Ascending aorta (tissue), 2 donors: ENCODE results near the gene STMN3. TPM values are rescaled to one million over a fixed set of nuclear protein-coding genes. Genes with fewer than 3 reads are reported as not detected.
A peak's percentile ranks its signal among the peaks of the same experiment; 100 is the strongest.
"Not testable (repeated sequence)": the region's sequence is repeated elsewhere in the genome, so short reads cannot be mapped to it uniquely, and the experiment has no call there.

ENCODE experiments used
- DNase-seq, 2 donors: peaks; one replicate each; pipeline ENCODE4 v3.0.0-alpha.2; 2019; ENCODE audit warnings: low spot score in 2 of 2
- H3K27ac ChIP-seq, 2 donors: fragments of 200-600 bp; sonication (generic); one replicate each; pipeline ENCODE4 v1.5.1; 2016 to 2017; ENCODE audit warnings: mild to moderate bottlenecking in 1 of 2
- H3K27me3 ChIP-seq: fragments of 200-600 bp; sonication (generic); one replicate; pipeline ENCODE4 v1.5.1; 2017
- H3K36me3 ChIP-seq, 2 donors: fragments of 200-600 bp; sonication (generic); one replicate each; pipeline ENCODE4 v1.5.1; 2016
- H3K4me1 ChIP-seq, 2 donors: fragments of 200-600 bp; sonication (generic); one replicate each; pipeline ENCODE4 v1.5.1; 2016 to 2017; ENCODE audit warnings: mild to moderate bottlenecking in 1 of 2
- H3K4me3 ChIP-seq, 2 donors: fragments of 200-600 bp; sonication (generic); one replicate each; pipeline ENCODE4 v1.5.1; 2016 to 2017; ENCODE audit warnings: mild to moderate bottlenecking in 1 of 2
- H3K9me3 ChIP-seq, 2 donors: fragments of 200-600 bp; sonication (generic); one replicate each; pipeline ENCODE4 v1.5.1; 2016
- CTCF ChIP-seq, 3 experiments: fragments of 200-600 bp in 2 of 3; fragments of 450-650 bp in 1 of 3; sonication (generic) in 2 of 3; IDR thresholded peaks; one replicate each; pipeline ENCODE4 v1.5.1; 2016 to 2019; ENCODE audit warnings: antibody characterized with exemption in 3 of 3, mild to moderate bottlenecking in 1 of 3, moderate library complexity in 1 of 3
- intact Hi-C: fragments of 100-400 bp; cut with DNase I; formaldehyde crosslinking; loops from one replicate; pipeline ENCODE4 v1.15.1; 2023
- total RNA-seq: library from RNA; depleted of rRNA; stranded (reverse); fragments of >200 nt; gene quantifications from one replicate; pipeline ENCODE4 v1.1.0, GENCODE V29; 2016

STMN3 gene
- total RNA-seq, 1 donor from 2014 or later, result 37.0 TPM

GRCh38 chr20:63617876-63618265, 35.4 kb downstream of the STMN3 start:
- H3K27me3 ChIP-seq, result no peaks in the 10 kb centered on the region
- peaks cover 15 to 35% of the 10 kb centered on the region in 2 donors for H3K36me3 ChIP-seq
- H3K4me3 ChIP-seq, result no peak overlapping the region
- no peak overlapping the region for H3K27ac ChIP-seq
- H3K4me1 ChIP-seq, result no peaks in the 10 kb centered on the region
- no peak for DNase-seq
- no peaks in the 10 kb centered on the region for H3K9me3 ChIP-seq
- intact Hi-C loops, result no loop called here
- no peak for TF ChIP-seq CTCF (IDR thresholded peaks at IDR 0.05)

GRCh38 chr20:63617092-63617875, 35.9 kb downstream of the STMN3 start:
- intact Hi-C loops, result no loop called here
- Histone ChIP-seq H3K36me3 (peaks cover 15 to 35% of the 10 kb centered on the region in 2 donors), H3K9me3 (no peaks in the 10 kb centered on the region), H3K4me1 (no peaks in the 10 kb centered on the region), H3K27ac (no peak overlapping the region), H3K27me3 (no peaks in the 10 kb centered on the region), H3K4me3 (no peak overlapping the region)
- no peak for TF ChIP-seq CTCF (IDR thresholded peaks at IDR 0.05)
- DNase-seq, result no peak

- H3K4me3 ChIP-seq, intact Hi-C loops, H3K4me1 ChIP-seq, H3K27me3 ChIP-seq, DNase-seq, H3K9me3 ChIP-seq, H3K27ac ChIP-seq: not testable (repeated sequence)
- peaks cover 15 to 30% of the 10 kb centered on the region in 2 donors for H3K36me3 ChIP-seq
- TF ChIP-seq CTCF (IDR thresholded peaks at IDR 0.05), result peak in 2 of 3 experiments; percentile 30 to 46
Observed at GRCh38 chr20:63613863-63614594, 39.2 kb downstream of the STMN3 start.

- Histone ChIP-seq H3K27me3 (no peaks in the 10 kb centered on the region), H3K36me3 (peaks cover 9 to 17% of the 10 kb centered on the region in 2 donors), H3K27ac (no peak overlapping the region), H3K4me1 (no peaks in the 10 kb centered on the region), H3K9me3 (no peaks in the 10 kb centered on the region), H3K4me3 (no peak overlapping the region)
- intact Hi-C loops, result no loop called here
- TF ChIP-seq CTCF (IDR thresholded peaks at IDR 0.05), result no peak
- no peak for DNase-seq
Observed at GRCh38 chr20:63612276-63612931, 40.8 kb downstream of the STMN3 start.

GRCh38 chr20:63611646-63612045, 41.6 kb downstream of the STMN3 start:
- DNase-seq, result no peak
- intact Hi-C loops, result no loop called here
- H3K27ac ChIP-seq, result no peak overlapping the region

More at GRCh38 chr20:63611646-63612045, 41.6 kb downstream of the STMN3 start:
- no peak overlapping the region for H3K4me3 ChIP-seq
- no peaks in the 10 kb centered on the region for H3K9me3 ChIP-seq
- H3K36me3 ChIP-seq, result peaks cover 5 to 11% of the 10 kb centered on the region in 2 donors
- H3K27me3 ChIP-seq, result no peaks in the 10 kb centered on the region
- TF ChIP-seq CTCF (IDR thresholded peaks at IDR 0.05), result no peak
- H3K4me1 ChIP-seq, result no peaks in the 10 kb centered on the region
